Naive B cell (primary cell): ENCODE results near the gene EPB41L1. TPM values are rescaled to one million over a fixed set of nuclear protein-coding genes. Genes with fewer than 3 reads are reported as not detected.
"Not testable (repeated sequence)": the region's sequence is repeated elsewhere in the genome, so short reads cannot be mapped to it uniquely, and the experiment has no call there.

Experiments
- ATAC-seq, 2 donors: fragments of 150-1000 bp; cut with Tn5 transposase; 2 replicates each; pipeline ENCODE4 v1.10.0; 2021; ENCODE audit warnings: low read depth in 2 of 2, mild to moderate bottlenecking in 2 of 2, moderate library complexity in 2 of 2
- DNase-seq: peaks from one replicate; pipeline ENCODE4 v3.0.0; 2022
- H3K27ac Mint-ChIP-seq, 6 donors: one replicate each; pipeline ENCODE4 v1.8.0; 2020 to 2022; ENCODE audit warnings: mild to moderate bottlenecking in 6 of 6, mixed read lengths in 6 of 6, moderate library complexity in 5 of 6, inconsistent platforms in 2 of 6
- H3K27me3 Mint-ChIP-seq, 3 donors: one replicate each; pipeline ENCODE4 v1.8.0; 2021 to 2022; ENCODE audit warnings: mixed read lengths in 3 of 3, mild to moderate bottlenecking in 1 of 3
- H3K36me3 Mint-ChIP-seq, 2 donors: one replicate each; pipeline ENCODE4 v1.8.0; 2020 to 2022; ENCODE audit warnings: mixed read lengths in 2 of 2, inconsistent platforms in 1 of 2, mild to moderate bottlenecking in 1 of 2
- H3K4me1 Mint-ChIP-seq, 3 donors: one replicate each; pipeline ENCODE4 v1.8.0; 2020 to 2022; ENCODE audit warnings: mixed read lengths in 3 of 3, inconsistent platforms in 1 of 3, mild to moderate bottlenecking in 1 of 3, moderate library complexity in 1 of 3
- H3K4me3 Mint-ChIP-seq, 8 donors: one replicate each; pipeline ENCODE4 v1.8.0; 2020 to 2022; ENCODE audit warnings: mild to moderate bottlenecking in 8 of 8, mixed read lengths in 8 of 8, moderate library complexity in 8 of 8, inconsistent platforms in 2 of 8
- H3K9me3 Mint-ChIP-seq, 7 donors: one replicate each; pipeline ENCODE4 v1.8.0; 2020 to 2022; ENCODE audit warnings: mixed read lengths in 7 of 7, mild to moderate bottlenecking in 5 of 7, inconsistent platforms in 2 of 7, moderate library complexity in 1 of 7
- polyA plus RNA-seq, 6 donors: library from polyadenylated mRNA; unstranded; fragments of 300-500 nt; fragmentation: Illumina TruSeq; gene quantifications; one replicate each; pipeline ENCODE4 v1.2.3, GENCODE V29; 2021; ENCODE audit warnings: low read depth in 6 of 6

The EPB41L1 gene
- polyA plus RNA-seq, 6 donors from 2014 or later = not detected

DNA sequence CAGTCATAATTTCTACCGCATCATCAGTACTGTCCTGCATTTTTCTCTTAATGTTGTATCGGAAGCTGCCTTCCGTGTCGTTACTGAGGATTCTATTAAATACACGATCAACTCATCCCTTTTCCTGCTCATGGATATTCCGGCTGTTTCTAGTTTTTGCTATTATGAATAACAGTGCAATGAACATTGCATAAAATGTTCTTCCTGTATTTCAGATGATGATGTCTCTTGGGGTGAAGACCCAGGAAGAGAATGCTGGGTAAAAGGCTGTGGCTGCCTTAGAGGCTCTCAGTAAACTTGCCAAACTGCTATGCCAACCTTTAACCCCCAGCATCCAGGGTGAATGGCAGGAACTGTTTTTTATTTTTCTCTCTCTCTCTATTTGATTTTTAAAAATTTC, 24.1 kb upstream of the EPB41L1 start:
- H3K27me3 Mint-ChIP-seq = peaks cover 0 to 15% (median 6%) of the 10 kb centered on the region in 3 donors
- no peak overlapping the region for H3K4me3 Mint-ChIP-seq
- no peak for DNase-seq
- ATAC-seq = no peak
- no peaks in the 10 kb centered on the region for H3K9me3 Mint-ChIP-seq
- H3K36me3 Mint-ChIP-seq = no peaks in the 10 kb centered on the region
- H3K4me1 Mint-ChIP-seq = peaks cover 9 to 13% (median 11%) of the 10 kb centered on the region in 3 donors
- H3K27ac Mint-ChIP-seq = peak overlapping the region in 1 of 6 donors; percentile 79

- no peak overlapping the region for H3K4me3 Mint-ChIP-seq
- DNase-seq = peak; percentile 9
- peak; percentile 84 to 94 for ATAC-seq
- no peaks in the 10 kb centered on the region for H3K36me3 Mint-ChIP-seq
- no peaks in the 10 kb centered on the region for H3K9me3 Mint-ChIP-seq
- peaks cover 0 to 13% (median 8%) of the 10 kb centered on the region in 3 donors for H3K27me3 Mint-ChIP-seq
- peaks cover 9% of the 10 kb centered on the region in 3 donors for H3K4me1 Mint-ChIP-seq
- H3K27ac Mint-ChIP-seq = peak overlapping the region in 3 of 6 donors; percentile 24 to 65 (median 62)
Measured at GRCh38 chr20:36132802-36133211, 21.7 kb upstream of the EPB41L1 start.

GRCh38 chr20:36133821-36134220, 20.7 kb upstream of the EPB41L1 start:
- Mint-ChIP-seq H3K27ac (peak overlapping the region in 1 of 6 donors; percentile 44), H3K4me3 (no peak overlapping the region), H3K36me3 (no peaks in the 10 kb centered on the region), H3K9me3 (no peaks in the 10 kb centered on the region), H3K27me3 (peaks cover 0 to 19% (median 5%) of the 10 kb centered on the region in 3 donors), H3K4me1 (peaks cover 9 to 14% (median 9%) of the 10 kb centered on the region in 3 donors)
- DNase-seq (no peak), ATAC-seq (no peak)

DNA sequence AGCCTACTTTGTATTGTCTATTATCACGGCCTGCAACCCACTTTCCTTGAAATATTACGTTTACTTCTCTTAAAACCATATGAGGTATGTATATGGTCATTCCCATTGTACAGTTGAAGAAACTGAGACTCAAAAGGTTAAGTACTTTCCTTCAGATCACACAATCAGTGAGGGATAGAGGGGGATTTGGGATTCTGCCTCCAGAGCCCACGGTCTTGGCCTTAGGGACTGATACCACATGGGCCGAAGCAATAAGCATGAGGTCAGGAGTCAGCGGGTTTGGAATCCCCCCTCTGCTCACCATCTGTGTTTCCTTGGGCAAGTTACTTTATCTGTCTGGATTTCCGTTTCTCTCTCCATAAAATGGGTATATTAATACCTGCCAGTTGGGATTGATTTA, 19.4 kb upstream of the EPB41L1 start:
- peak overlapping the region in 2 of 6 donors; percentile 51 to 59 for H3K27ac Mint-ChIP-seq
- H3K9me3 Mint-ChIP-seq = no peaks in the 10 kb centered on the region
- H3K4me1 Mint-ChIP-seq = peaks cover 9 to 16% (median 9%) of the 10 kb centered on the region in 3 donors
- ATAC-seq (no peak), DNase-seq (no peak)
- no peak overlapping the region for H3K4me3 Mint-ChIP-seq
- peaks cover 0 to 20% (median 5%) of the 10 kb centered on the region in 3 donors for H3K27me3 Mint-ChIP-seq
- no peaks in the 10 kb centered on the region for H3K36me3 Mint-ChIP-seq

DNA sequence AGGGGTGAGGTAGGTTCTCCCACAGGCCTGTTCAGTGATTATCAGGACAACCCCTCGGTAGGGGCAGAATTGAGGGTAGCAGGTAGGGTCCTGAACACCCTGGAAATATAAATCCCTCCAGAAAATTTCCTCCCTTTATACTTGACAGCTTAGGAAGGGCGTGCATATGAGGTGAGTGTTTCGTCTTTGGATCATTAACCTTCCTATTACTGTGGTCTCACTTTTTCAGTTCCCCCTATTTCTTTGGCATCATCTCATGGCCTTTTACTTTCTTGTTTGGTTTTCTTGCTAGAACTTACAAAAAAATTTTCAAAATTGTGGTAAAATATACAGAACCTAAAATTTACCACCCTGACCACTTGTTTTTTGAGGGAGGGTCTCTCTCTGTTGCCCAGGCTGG, 18.7 kb upstream of the EPB41L1 start:
- peaks cover 0 to 16% (median 5%) of the 10 kb centered on the region in 3 donors for H3K27me3 Mint-ChIP-seq
- H3K36me3 Mint-ChIP-seq = no peaks in the 10 kb centered on the region
- H3K4me1 Mint-ChIP-seq = peaks cover 9 to 16% (median 9%) of the 10 kb centered on the region in 3 donors
- ATAC-seq (no peak), DNase-seq (no peak)
- H3K4me3 Mint-ChIP-seq = no peak overlapping the region
- no peaks in the 10 kb centered on the region for H3K9me3 Mint-ChIP-seq
- H3K27ac Mint-ChIP-seq = peak overlapping the region in 1 of 6 donors; percentile 27

GRCh38 chr20:36137313-36137712, 17.2 kb upstream of the EPB41L1 start:
- not testable (repeated sequence) for ATAC-seq, DNase-seq, H3K36me3 Mint-ChIP-seq, H3K27ac Mint-ChIP-seq, H3K9me3 Mint-ChIP-seq, H3K4me3 Mint-ChIP-seq
- Mint-ChIP-seq H3K27me3 (peaks cover 0 to 16% (median 5%) of the 10 kb centered on the region in 3 donors), H3K4me1 (peaks cover 9 to 16% (median 11%) of the 10 kb centered on the region in 3 donors)

- Mint-ChIP-seq H3K36me3 (no peaks in the 10 kb centered on the region), H3K27ac (peak overlapping the region in 1 of 6 donors; percentile 26), H3K4me1 (peaks cover 13 to 14% (median 13%) of the 10 kb centered on the region in 3 donors), H3K9me3 (peaks cover 0 to 2% (median 0%) of the 10 kb centered on the region in 7 donors), H3K4me3 (no peak overlapping the region), H3K27me3 (peaks cover 9 to 21% (median 19%) of the 10 kb centered on the region in 3 donors)
- ATAC-seq (no peak), DNase-seq (no peak)
Measured at GRCh38 chr20:36141310-36141709, 13.2 kb upstream of the EPB41L1 start.

- Mint-ChIP-seq H3K9me3 (peaks cover 0 to 2% (median 0%) of the 10 kb centered on the region in 7 donors), H3K27ac (peak overlapping the region in 1 of 6 donors; percentile 15), H3K4me1 (peaks cover 8 to 16% (median 13%) of the 10 kb centered on the region in 3 donors), H3K4me3 (no peak overlapping the region), H3K27me3 (peaks cover 14 to 23% (median 14%) of the 10 kb centered on the region in 3 donors), H3K36me3 (no peaks in the 10 kb centered on the region)
- DNase-seq (no peak), ATAC-seq (no peak)
Measured at GRCh38 chr20:36144336-36144735, 10.2 kb upstream of the EPB41L1 start.

DNA sequence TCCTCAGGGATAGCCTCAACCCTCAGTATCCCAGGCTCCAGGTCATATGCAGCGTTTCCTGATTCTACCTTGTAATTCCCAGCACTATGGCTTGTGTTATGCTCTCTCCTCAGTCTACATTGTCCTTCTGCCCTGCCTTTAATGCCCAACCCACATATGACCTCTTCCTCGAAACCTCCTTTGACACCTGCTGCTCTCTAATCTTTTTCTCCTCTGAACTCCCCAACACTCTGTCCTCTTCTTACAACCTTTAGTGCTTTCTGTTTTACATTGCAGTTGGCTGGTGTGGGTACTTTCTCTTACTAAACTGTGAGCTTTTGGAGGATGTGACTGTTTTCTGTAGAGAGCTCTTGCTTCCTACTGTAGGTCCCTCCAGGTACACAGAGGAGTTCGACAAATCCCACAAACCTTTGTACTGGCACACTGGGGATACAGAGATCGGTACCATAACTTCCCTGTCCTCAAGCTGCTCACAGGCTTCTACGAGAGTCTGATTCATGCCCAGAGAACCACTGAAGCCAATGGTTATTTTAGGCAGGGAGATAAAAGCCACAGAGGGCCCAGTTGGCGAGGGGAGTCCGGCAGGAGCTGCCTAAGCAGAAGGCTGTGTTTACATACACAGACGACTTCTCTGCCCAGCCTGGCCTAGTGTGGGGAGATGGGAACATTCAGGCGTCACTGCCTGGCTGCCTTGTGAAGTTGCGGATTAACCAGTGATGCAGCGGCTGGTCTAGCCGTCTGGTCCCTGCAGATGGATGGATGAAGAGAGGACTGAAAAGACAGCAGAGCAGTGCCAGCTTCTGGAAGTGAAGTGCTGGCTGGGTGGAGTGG, 8.4 kb upstream of the EPB41L1 start:
- no peak overlapping the region for H3K4me3 Mint-ChIP-seq

GRCh38 chr20:36147690-36148089, 6.8 kb upstream of the EPB41L1 start:
- Mint-ChIP-seq H3K9me3 (peaks cover 0 to 2% (median 0%) of the 10 kb centered on the region in 7 donors), H3K4me3 (no peak overlapping the region), H3K27me3 (peaks cover 14 to 30% (median 22%) of the 10 kb centered on the region in 3 donors), H3K27ac (no peak overlapping the region), H3K36me3 (no peaks in the 10 kb centered on the region), H3K4me1 (peaks cover 6 to 17% (median 9%) of the 10 kb centered on the region in 3 donors)
- DNase-seq (no peak), ATAC-seq (no peak)

More for the DNA sequence above, 8.4 kb upstream of the EPB41L1 start:
- Mint-ChIP-seq H3K9me3 (peaks cover 0 to 2% (median 0%) of the 10 kb centered on the region in 7 donors), H3K27ac (peak overlapping the region in 1 of 6 donors; percentile 1), H3K27me3 (peaks cover 14 to 23% (median 14%) of the 10 kb centered on the region in 3 donors), H3K4me1 (peaks cover 8 to 17% (median 14%) of the 10 kb centered on the region in 3 donors), H3K36me3 (no peaks in the 10 kb centered on the region)
- ATAC-seq = no peak
- no peak for DNase-seq

GRCh38 chr20:36148439-36148838, 6.1 kb upstream of the EPB41L1 start:
- peaks cover 12 to 32% (median 30%) of the 10 kb centered on the region in 3 donors for H3K27me3 Mint-ChIP-seq
- no peaks in the 10 kb centered on the region for H3K9me3 Mint-ChIP-seq
- no peaks in the 10 kb centered on the region for H3K36me3 Mint-ChIP-seq
- no peak overlapping the region for H3K4me3 Mint-ChIP-seq
- H3K27ac Mint-ChIP-seq = no peak overlapping the region
- H3K4me1 Mint-ChIP-seq = peaks cover 4 to 9% (median 6%) of the 10 kb centered on the region in 3 donors
- no peak for DNase-seq
- no peak for ATAC-seq

DNA sequence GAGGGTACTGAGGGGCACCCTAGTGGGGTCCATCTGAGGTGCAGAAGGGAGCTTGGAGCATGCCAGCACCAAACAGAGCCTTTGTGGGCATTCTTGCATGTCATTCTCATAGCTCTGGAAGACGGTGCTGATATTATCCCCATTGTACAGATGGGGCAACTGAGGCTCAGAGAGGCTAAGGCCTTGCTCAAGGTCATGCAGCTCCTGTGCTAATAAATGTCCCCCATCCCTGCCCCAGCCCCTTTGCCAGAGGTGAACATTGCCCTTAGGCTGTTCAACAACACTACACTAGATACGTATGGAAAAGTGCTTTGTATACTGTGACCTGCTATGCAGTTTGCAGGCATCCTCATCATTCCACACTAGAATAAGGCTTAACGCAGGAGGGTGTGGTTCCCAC, 5.5 kb upstream of the EPB41L1 start:
- no peaks in the 10 kb centered on the region for H3K36me3 Mint-ChIP-seq
- H3K4me3 Mint-ChIP-seq = no peak overlapping the region
- ATAC-seq = no peak
- peak overlapping the region in 1 of 6 donors; percentile 27 for H3K27ac Mint-ChIP-seq
- DNase-seq = no peak
- peaks cover 10 to 38% (median 35%) of the 10 kb centered on the region in 3 donors for H3K27me3 Mint-ChIP-seq
- no peaks in the 10 kb centered on the region for H3K9me3 Mint-ChIP-seq
- H3K4me1 Mint-ChIP-seq = peaks cover 4 to 8% (median 6%) of the 10 kb centered on the region in 3 donors

DNA sequence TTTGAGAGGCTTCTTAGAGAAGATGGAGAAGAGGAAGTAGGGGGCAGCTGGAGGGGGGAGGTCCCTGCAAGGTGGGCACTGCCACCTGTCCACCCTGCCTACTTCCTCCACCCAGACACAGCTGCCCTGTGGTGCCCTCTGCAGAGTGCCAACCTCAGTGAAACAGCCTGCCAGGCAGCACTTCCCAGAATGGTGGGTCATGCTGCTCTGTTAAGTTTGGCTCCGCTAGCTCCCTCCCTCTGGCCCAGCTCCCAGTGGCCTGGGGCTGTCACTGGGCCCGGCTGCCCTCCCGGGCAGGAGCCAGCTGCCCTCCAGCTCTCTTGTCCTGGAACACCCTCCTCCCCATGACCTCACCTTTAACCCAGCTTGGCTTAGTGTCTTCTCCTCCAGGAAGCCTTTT, 5.1 kb upstream of the EPB41L1 start:
- Mint-ChIP-seq H3K9me3 (no peaks in the 10 kb centered on the region), H3K36me3 (no peaks in the 10 kb centered on the region)

GRCh38 chr20:36150489-36150846, 4.1 kb upstream of the EPB41L1 start:
- no peak for ATAC-seq
- H3K27me3 Mint-ChIP-seq = peaks cover 10 to 46% (median 41%) of the 10 kb centered on the region in 3 donors
- H3K9me3 Mint-ChIP-seq = no peaks in the 10 kb centered on the region
- no peaks in the 10 kb centered on the region for H3K36me3 Mint-ChIP-seq
- H3K27ac Mint-ChIP-seq = no peak overlapping the region
- H3K4me1 Mint-ChIP-seq = peaks cover 9 to 12% (median 11%) of the 10 kb centered on the region in 3 donors
- DNase-seq = no peak
- H3K4me3 Mint-ChIP-seq = no peak overlapping the region

More for the DNA sequence above, 5.1 kb upstream of the EPB41L1 start:
- ATAC-seq (peak in 1 of 2 donors; percentile 21), DNase-seq (no peak)
- Mint-ChIP-seq H3K4me1 (peaks cover 4 to 8% (median 6%) of the 10 kb centered on the region in 3 donors), H3K27me3 (peaks cover 10 to 41% (median 35%) of the 10 kb centered on the region in 3 donors), H3K4me3 (no peak overlapping the region), H3K27ac (no peak overlapping the region)
